Activated B cell treated with CpG ODN at 0.5 μM for 24 hours (primary cell): ENCODE data around the gene SLC18A3. TPM values are rescaled to one million over a fixed set of nuclear protein-coding genes. Genes with fewer than 3 reads are reported as not detected.

Source experiments
- ATAC-seq: fragments of 200-7000 bp; cut with Tn5 transposase; one replicate; pipeline ENCODE4 v1.10.0; 2021; ENCODE audit warnings: low read depth, mild to moderate bottlenecking, moderate library complexity
- CTCF ChIA-PET: fragments of 350-600 bp; sonication (Branson Sonifier 250); formaldehyde crosslinking; loops from one replicate; lab custom pipeline; 2021; ENCODE audit warnings: antibody characterized with exemption; lab: Charles Lee
- POLR2A ChIA-PET: fragments of 350-600 bp; sonication (Branson Sonifier 250); formaldehyde crosslinking; loops from one replicate; lab custom pipeline; 2021; ENCODE audit warnings: antibody characterized with exemption; lab: Charles Lee
- DNase-seq: peaks from one replicate; pipeline ENCODE4 v3.0.0; 2022
- H3K27ac Mint-ChIP-seq: one replicate; pipeline ENCODE4 v1.8.0; 2020; ENCODE audit warnings: mixed read lengths
- H3K27me3 Mint-ChIP-seq: one replicate; pipeline ENCODE4 v1.8.0; 2021; ENCODE audit warnings: mixed read lengths
- H3K36me3 Mint-ChIP-seq: one replicate; pipeline ENCODE4 v1.8.0; 2021; ENCODE audit warnings: low read depth, mixed read lengths
- H3K4me1 Mint-ChIP-seq: one replicate; pipeline ENCODE4 v1.8.0; 2021; ENCODE audit warnings: mixed read lengths
- H3K4me3 Mint-ChIP-seq: one replicate; pipeline ENCODE4 v1.8.0; 2020; ENCODE audit warnings: mild to moderate bottlenecking, mixed read lengths
- H3K9me3 Mint-ChIP-seq: one replicate; pipeline ENCODE4 v1.8.0; 2020; ENCODE audit warnings: mixed read lengths
- CTCF ChIP-seq: fragments of 200-600 bp; IDR thresholded peaks from one replicate; pipeline ENCODE4 v1.8.0; 2022; ENCODE audit warnings: antibody characterized with exemption, mild to moderate bottlenecking
- intact Hi-C: fragments of 100-400 bp; cut with micrococcal nuclease; formaldehyde crosslinking; loops from one replicate; pipeline ENCODE4 v1.15.1; 2024
- total RNA-seq: library from RNA; stranded (reverse); gene quantifications from 2 replicates; pipeline ENCODE4 v1.2.3, GENCODE V29; 2022

Gene SLC18A3
- total RNA-seq, 1 donor from 2014 or later: not detected

- DNase-seq (no peak), ATAC-seq (no peak)
- no peaks in the 10 kb centered on the region for H3K9me3 Mint-ChIP-seq
- H3K4me3 Mint-ChIP-seq: no peak overlapping the region
- peaks cover 15% of the 10 kb centered on the region for H3K4me1 Mint-ChIP-seq
- H3K36me3 Mint-ChIP-seq: no peaks in the 10 kb centered on the region
- ChIA-PET POLR2A (no interaction called here), CTCF (no interaction called here)
- H3K27ac Mint-ChIP-seq: no peak overlapping the region
- intact Hi-C loops: no loop called here
- peaks cover 79% of the 10 kb centered on the region for H3K27me3 Mint-ChIP-seq
- TF ChIP-seq CTCF: no peak
These were observed 2.5 kb downstream of the SLC18A3 start for GRCh38 chr10:49612513-49613164.

GRCh38 chr10:49613165-49613881, 3.2 kb downstream of the SLC18A3 start:
- intact Hi-C loops: no loop called here
- Mint-ChIP-seq H3K4me3 (no peak overlapping the region), H3K4me1 (peaks cover 15% of the 10 kb centered on the region), H3K27ac (no peak overlapping the region), H3K36me3 (no peaks in the 10 kb centered on the region), H3K9me3 (no peaks in the 10 kb centered on the region), H3K27me3 (peaks cover 80% of the 10 kb centered on the region)
- POLR2A ChIA-PET: no interaction called here
- ATAC-seq (no peak), DNase-seq (no peak)
- TF ChIP-seq CTCF: no peak
- CTCF ChIA-PET: no interaction called here

GRCh38 chr10:49613882-49614241, 3.8 kb downstream of the SLC18A3 start, which contains the start of gene CHAT:
TSS of gene CHAT (plus strand) at chr10:49614037. CDS start at chr10:49614190, 153 bp downstream.
- ChIA-PET POLR2A (no interaction called here), CTCF (no interaction called here)
- Mint-ChIP-seq H3K36me3 (no peaks in the 10 kb centered on the region), H3K27me3 (peaks cover 80% of the 10 kb centered on the region), H3K9me3 (no peaks in the 10 kb centered on the region), H3K4me3 (no peak within 1 kb of the TSS), H3K4me1 (peaks cover 15% of the 10 kb centered on the region), H3K27ac (no peak within 1 kb of the TSS)
- TF ChIP-seq CTCF: no peak
- DNase-seq: no peak
- intact Hi-C loops: no loop called here
- no peak for ATAC-seq

- intact Hi-C loops: no loop called here
- POLR2A ChIA-PET: no interaction called here
- H3K27ac Mint-ChIP-seq: no peak overlapping the region
- peaks cover 81% of the 10 kb centered on the region for H3K27me3 Mint-ChIP-seq
- H3K9me3 Mint-ChIP-seq: no peaks in the 10 kb centered on the region
- CTCF ChIA-PET: no interaction called here
- peaks cover 15% of the 10 kb centered on the region for H3K4me1 Mint-ChIP-seq
- no peak for ATAC-seq
- TF ChIP-seq CTCF: no peak
- no peak overlapping the region for H3K4me3 Mint-ChIP-seq
- DNase-seq: no peak
- no peaks in the 10 kb centered on the region for H3K36me3 Mint-ChIP-seq
These were observed 4.4 kb downstream of the SLC18A3 start for GRCh38 chr10:49614242-49615198.

- H3K36me3 Mint-ChIP-seq: no peaks in the 10 kb centered on the region
- intact Hi-C loops: no loop called here
- ATAC-seq (no peak), DNase-seq (no peak)
- peaks cover 85% of the 10 kb centered on the region for H3K27me3 Mint-ChIP-seq
- TF ChIP-seq CTCF: no peak
- peaks cover 15% of the 10 kb centered on the region for H3K4me1 Mint-ChIP-seq
- ChIA-PET POLR2A (no interaction called here), CTCF (no interaction called here)
- no peak overlapping the region for H3K27ac Mint-ChIP-seq
- no peaks in the 10 kb centered on the region for H3K9me3 Mint-ChIP-seq
- H3K4me3 Mint-ChIP-seq: no peak overlapping the region
These were observed 5.1 kb downstream of the SLC18A3 start for GRCh38 chr10:49615213-49615612.
